ENCODE results near the gene NAGPA.

Gene NAGPA

DNA sequence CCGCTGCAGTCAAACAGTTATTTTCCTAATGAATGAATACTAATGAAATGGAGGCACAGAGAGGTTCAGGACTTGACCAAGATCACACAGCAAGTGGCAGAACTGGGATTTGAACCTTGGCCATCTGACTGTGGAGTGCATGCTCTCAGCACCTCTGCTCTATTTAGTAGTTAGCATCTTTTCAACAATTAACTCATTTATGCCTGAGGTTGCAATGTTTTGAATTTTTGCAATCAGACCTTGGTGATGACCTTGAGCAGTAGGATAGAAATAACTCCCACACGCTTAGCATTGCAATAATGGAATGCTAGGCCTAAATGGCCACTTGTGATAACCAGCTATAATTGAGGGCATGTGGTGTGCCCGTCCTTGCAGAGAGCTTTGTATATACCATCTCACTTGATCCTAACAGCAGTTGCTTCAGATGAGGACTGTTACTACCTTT lies 31.0 kb downstream of the NAGPA start:
- DNase-seq (ENCODE audit: low read depth), result no peak

DNA sequence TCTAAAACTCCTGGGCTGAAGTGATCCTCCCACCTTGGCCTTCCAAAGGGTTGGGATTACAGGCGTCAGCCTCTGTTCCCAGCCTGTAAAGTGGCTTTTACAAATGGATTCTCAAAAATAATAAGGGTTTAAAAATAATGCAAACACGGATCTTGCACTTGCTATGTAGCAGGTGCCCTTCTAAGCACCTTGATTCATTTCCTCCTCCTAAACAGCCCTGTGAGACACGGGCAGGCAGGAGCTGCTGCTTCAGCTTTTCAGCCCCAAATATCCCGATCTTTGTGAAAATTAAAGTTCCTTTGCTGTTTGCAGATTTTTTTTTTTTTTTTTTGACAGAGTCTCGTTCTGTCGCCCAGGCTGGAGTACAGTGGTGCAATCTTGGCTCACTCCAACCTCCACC lies 31.7 kb downstream of the NAGPA start:
- DNase-seq (ENCODE audit: low read depth), result no peak

DNA sequence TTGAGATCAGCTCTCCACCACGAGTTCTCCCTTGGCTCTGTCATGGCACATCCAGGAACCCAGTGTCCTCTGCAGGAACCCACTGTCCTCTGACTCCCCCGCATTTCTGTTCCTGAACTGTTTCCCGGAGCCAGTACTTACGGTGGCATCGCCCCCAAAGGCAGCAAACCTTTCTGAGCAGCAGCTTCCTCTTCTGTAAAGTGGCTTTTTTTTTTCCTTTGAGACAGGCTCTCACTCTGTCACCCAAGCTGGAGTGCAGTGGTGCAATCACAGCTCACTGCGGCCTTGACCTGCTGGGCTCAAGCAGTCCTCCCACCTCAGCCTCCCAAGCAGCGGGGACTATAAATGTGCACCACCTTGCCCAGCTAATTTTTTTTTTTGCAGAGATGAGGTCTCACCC lies 32.2 kb downstream of the NAGPA start:
- DNase-seq (ENCODE audit: low read depth), result no peak

DNA sequence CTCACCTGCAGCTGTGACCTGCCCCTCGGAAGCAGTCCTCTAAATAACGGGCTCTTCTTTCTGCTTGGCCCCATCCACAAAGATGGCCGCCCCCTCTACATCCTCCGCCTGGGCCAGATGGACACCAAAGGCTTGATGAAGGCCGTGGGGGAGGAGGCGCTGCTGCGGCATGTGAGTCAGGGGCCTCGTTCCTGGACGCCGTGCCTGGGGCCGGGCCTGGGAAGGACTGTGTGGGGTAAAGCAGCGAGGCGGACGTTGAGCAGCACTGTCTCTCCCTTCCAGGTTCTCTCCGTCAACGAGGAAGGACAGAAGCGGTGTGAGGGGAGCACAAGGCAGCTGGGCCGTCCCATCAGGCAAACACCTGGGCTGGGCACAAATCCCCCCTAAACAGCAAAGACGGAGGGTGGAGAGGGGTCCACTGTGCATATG lies 33.1 kb downstream of the NAGPA start:
- no peak for DNase-seq (ENCODE audit: low read depth)

DNA sequence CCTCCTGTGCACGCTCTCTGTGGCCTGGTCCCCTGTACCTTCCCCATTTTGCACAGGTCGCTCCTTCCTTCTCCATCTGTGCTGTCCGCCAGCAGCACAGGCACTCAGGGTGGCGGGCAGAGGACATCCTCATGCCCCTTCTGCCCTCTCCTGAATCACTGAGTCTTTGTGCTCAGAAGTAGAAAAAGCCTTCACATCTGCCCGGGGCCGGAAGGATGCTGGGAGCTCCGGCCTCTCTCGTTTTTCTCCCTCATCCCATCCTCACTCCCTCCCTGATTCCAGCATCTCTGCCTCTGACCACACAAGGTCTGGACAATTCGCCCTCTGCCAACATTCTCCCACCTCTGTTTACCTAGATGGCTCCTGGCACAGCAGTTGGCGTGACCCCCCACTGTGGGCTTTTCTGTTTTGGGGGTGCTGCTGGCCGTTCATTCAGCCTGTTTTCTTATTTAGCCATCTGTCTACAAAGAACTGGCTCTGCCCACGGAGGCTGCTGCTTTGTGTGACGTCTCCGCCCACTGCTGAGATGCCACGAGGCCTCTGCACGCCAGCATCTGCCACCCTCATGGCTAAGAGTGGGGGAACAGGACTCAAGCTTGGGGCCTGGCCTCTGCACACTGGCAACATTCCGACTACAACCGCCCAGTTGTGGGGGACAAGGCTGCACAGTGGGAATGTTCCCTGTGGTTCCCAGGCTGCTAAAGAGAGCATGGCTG lies 38.9 kb downstream of the NAGPA start:
- no peak for DNase-seq (ENCODE audit: low read depth)

DNA sequence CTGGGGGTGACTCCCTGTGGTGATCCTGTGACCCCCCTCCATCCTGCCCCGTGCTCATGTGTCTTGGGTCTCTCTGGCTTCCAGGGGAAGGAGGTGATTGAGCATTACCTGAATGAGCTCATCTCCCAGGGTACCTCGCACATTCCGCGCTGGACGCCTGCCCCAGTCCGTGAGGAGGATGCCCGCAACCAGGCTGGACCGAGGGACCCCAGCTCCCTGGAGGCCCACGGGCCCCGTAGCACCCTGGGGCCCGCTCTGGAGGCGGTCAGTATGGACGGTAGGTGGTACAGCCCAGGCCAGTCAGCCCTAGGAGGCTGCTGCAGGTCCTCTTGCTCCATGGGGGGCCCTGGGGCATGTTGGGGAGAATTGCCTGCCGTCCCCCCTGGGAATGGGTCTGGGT lies 42.0 kb downstream of the NAGPA start:
- DNase-seq (ENCODE audit: low read depth), result no peak

DNA sequence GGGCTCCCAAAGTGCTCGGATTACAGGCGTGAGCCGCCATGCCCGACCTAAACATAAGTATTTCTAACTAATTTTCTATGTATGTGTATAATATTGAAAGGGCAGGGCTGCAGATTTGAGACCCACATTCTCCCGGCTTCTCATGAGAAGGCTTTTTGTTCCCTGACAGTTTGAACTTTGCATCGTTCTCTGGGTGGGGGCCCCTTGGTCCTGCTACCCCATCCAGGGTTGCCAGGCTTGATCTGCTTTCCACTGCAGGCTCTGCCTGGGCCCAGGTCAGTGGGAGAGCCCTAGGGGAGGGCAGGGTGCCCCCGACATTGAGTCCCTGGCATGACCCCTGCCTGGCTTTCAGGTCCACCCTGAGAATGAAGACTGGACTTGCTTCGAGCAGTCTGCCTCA lies 43.3 kb downstream of the NAGPA start:
- DNase-seq (ENCODE audit: low read depth), result no peak

DNA sequence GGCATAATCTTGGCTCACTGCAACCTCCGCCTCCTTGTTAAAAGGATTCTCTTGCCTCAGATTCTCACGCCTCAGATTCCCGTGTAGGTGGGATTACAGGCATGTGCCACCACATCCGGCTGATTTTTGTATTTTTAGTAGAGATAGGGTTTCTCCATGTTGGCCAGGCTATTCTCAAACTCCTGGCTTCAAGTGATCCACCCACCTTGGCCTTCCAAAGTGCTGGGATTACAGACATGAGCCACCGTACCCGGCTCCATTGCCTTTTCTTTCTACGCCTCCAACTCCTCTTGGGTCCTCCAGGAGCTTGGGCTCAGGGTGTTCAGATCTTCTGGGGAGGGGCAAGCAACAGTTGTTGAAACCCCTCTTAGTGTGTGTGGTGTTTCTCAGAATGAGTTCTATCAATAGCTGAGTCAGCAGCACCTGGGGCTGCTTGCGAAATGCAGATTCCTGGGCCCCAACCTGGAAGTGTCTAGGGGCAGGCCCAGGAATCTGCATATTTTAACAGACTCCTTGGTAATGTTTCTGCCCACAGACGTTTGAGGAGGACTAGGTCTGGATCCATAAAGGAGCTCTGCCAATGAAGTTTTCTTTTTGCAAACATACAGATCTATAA lies 44.2 kb downstream of the NAGPA start:
- DNase-seq (ENCODE audit: low read depth), result no peak

DNA sequence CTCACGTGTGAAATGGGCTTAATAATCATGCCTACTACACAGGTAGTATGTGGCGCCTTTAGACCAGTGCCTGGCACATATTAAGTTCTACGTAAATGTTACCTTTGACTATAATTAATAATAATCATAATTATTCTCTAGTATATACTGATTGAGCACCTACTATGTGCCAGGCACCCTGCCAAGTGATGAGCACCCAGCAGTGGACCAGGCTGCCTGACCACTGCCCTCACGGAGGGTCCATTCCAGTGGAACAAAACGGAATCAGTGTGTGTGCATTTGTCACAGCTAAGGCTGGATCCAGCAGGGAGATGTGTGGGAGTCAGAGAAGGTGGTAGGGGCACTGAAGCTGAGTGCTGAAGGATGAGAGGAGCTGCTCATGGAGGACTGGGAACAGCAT lies 45.1 kb downstream of the NAGPA start:
- no peak for DNase-seq (ENCODE audit: low read depth)

DNA sequence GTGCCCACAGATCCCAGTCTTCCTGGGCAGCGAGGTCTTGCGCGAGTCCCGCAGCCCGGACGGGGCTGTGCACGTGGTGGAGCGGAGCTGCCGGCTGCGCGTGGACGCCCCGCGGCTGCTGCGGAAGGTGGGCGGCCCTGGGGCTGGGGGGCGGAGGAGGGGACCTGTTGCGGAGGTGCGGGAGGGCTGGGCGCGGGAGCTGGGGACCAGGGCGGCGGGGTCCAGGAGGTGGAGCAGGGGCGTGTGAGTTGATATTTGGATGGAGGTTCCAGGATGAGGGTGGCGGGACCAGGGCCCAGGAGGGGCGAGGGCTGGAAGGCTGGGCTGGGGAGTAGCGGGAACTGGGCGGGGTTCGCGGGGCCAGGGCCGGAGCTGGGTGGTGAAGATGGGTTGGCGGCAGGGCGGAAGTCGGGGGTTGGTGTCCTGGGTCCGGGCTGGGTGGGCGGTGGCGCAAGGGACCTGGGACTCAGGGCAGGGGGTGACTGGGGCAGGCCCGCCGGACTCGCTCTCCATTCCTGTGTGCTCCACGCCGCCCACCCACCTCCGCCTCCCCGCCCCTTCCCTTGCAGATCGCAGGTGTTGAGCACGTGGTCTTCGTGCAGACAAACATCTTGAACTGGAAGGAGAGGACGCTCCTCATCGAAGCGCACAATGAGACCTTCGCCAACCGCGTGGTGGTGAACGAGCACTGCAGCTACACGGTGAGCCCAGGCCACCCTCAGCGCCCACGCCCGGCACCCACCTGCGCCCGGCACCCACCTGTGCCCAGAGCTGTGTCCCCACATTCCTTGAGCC lies 46.0 kb downstream of the NAGPA start:
- DNase-seq (ENCODE audit: low read depth), result no peak

DNA sequence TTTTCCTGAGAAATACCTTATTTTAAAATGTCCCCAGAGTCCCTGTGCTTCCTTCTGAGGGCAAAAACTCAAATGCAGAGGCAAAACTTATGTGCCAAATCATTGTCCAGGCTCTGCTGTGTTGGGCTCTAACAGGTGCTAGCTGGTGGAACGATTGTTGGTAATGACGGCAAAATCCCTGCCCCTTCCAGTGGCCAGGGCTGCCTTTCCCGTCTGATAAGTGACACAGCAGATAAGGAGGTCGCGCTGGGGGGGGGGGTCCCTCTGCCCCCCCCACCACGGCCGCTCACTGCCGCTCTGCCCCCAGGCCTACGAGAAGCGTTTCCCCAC lies 46.5 kb downstream of the NAGPA start:
- no peak for DNase-seq (ENCODE audit: low read depth)

DNA sequence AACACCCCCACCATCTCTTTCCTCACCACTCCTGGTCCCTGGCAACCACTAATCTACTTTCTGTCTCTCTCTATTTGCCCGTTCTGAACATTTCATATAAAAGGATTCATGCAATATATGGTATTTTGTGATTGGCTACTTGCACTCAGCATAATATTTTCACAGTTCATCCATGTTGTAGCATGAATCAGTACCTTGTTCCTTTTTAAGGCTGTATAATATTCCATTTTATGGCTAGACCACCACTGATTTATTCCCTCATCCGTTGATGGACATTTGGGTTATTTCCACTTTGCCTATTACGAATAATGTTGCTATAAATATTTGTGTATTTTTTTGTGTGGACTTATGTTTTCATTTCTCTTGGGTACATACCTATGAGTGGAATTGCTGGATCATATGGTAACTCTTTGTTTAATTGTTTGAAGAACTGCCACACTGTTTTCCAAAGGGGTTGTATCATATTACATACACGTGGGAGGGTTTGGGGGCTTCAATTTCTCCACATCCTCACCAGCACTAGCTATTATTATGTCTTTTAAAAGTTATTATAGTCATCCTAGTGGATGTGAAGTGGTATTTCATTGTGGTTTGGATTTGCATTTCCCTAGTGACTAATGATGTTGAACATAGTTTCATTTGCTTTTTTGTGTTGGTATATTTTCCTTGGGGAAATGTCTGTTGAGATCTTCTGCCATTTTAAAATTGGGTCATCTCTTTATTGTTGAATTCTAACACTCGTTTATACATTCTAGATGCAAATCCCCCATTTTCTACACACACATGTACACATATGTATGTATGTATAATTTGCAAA lies 49.4 kb downstream of the NAGPA start:
- DNase-seq (ENCODE audit: low read depth), result no peak

DNA sequence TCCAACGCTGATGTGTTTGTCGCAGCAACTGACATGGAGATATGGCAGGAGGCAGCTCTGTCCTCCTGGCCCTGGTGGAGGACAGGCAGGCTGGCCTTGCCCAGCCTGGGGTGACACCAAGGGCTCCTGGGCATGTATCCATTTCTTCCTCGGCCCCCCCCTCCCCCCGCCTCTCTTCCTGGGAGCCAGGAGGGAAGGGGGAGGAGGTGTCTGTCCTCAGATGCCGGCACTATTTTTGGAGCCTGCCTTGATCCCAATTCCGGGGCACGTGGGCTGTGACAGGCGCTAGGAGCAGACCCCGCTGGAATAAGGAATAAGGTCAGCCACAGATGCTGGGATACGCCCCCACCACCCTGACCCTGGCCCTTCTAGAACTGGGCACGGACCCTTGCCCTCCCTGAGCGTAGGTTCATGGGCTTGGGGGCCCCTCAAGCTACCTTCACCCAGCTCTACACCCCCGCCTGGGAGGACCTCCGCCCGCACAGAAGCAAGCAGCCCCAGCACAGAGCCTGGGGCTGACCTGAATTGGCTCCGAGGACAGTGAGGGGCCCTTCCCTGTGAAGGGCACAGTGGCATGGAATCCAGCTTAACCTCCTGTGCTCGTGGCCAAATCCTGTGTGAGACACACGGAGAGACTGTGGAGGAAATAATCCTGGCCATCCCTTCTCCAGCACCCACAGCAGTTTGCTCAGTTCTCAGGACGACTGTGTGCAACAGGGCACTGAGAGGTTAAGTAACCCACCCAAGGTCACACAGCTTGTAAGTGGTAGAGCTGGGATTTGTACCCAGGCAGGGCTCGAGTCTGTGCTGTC lies 51.5 kb downstream of the NAGPA start:
- DNase-seq (ENCODE audit: low read depth), result no peak

DNA sequence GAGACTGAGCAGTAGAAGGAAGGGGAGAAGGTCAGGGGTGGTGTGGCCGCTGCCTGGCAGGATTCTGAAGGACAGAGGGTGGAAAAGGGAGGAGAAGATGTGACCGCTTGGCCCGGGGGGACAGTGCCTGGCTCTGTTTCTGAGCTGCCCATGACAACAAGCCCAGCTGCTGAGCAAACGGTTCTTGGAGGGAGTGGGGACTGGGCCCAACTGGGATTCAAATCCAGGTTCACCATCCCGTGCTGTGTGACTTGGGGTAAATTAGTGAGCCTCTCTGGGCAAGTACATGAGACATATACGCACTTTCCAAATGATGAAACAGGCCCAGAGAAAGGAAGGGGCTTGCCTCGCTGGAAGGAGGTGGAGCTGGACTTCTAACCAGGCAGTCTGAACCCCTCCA lies 52.3 kb downstream of the NAGPA start:
- DNase-seq (ENCODE audit: low read depth), result no peak

DNA sequence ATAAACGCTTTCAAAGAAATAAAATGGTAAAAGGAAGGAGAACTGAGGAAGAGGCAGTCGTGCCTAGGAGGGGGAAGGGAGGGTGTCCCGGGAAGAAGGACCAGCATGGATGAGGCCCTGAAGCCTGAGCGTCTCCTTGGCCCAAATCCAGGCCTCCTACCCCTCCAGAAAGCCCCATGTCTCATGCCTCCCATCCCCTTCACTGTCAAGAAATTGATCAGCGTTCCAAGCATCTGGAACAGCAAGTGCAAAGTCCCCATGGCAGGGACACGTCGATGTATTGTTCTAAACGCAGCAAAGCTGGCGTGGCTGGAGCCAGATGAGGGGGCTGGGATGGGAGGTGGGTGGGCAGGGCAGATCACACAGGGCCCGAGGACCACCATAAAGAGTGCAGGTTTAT lies 53.0 kb downstream of the NAGPA start:
- DNase-seq (ENCODE audit: low read depth), result no peak

DNA sequence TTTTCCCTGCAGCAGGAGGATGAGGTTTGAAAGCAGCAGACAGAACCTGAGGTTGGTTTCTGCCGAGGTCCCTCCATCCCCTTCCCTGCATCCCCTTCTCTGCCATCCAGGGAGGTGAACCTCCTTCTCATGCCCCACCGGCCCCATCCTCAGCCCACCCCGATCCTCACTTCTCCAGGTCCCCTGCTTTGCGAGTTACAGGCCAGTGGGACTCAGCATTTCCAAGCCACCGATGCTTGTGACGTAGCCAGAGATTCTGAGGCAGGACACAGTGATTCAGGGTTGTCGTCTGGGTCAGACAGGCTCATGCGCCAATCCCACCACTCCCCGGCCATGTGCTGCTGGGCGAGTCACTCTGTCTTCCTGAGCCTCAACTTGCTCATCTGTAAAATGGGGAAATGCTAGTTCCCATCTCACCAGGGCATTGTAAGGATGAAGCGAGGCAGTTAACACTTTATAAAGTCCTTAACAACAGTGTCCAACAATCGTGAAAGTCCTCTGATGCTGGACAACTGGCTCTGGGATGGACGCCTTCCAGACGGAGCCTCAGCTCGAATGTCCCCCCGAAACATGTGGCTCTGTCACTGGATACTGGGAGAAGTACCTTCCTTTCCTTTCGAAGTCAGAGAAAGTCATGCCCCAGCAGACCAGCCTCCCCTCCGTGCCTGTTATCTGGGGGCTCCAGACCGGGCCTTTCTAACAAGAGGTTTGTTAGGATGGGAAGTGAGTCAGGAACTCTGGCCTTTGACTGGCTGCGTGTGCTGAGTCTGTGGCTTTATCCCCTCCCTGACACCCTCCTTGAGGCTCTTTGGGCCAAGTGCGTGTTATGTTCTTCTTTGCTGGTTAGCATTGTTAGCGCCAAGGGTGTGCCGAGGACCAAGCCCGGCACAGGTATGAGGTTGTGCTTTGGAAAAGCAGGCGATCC lies 53.7 kb downstream of the NAGPA start:
- no peak for DNase-seq (ENCODE audit: low read depth)

DNA sequence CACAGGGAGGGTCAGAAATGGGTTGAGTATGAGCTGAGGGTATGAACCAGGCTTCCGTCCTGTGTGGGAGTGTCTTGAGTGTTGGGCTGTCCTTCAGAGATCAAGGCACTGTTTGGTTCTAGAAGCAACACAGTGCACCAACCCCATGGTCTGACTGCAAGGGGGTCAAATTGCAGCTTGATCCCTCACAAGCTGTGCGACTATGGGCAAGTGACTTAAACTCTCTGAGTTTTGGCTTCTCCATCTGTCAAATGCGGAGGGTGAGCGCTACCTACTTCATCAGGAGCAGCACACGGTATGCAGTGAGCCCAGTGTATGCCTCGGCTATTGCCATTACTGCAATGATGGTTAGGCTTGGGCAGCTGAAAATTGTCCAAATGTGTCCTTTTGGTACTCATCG lies 54.6 kb downstream of the NAGPA start:
- DNase-seq (ENCODE audit: low read depth), result no peak

DNA sequence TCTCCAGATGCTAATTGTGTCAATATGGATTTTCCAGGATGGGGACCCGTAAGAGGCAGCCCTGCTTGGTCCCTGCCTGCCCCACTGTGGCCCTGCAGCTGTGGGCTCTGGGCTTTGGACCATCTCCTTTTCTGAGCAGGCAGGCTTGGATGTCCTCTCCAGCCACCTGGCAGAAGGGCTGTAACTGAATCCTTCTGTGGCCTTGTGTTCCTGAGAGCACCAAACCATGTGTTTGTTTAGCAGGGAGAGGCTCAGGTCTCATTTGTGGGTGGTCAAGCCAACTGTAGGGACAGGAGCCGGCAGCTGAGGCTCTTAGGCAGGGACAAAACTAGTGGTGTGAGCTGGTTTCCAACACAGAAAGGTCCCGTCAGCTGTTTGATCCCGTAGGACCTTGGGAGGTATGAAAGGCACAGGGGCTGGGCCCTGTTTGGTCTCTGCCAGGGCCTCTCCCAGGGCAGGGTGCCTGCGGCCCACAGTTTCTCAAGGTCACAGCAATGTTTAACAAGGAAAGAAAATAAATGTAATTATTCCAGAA lies 57.1 kb downstream of the NAGPA start:
- DNase-seq (ENCODE audit: low read depth), result no peak

DNA sequence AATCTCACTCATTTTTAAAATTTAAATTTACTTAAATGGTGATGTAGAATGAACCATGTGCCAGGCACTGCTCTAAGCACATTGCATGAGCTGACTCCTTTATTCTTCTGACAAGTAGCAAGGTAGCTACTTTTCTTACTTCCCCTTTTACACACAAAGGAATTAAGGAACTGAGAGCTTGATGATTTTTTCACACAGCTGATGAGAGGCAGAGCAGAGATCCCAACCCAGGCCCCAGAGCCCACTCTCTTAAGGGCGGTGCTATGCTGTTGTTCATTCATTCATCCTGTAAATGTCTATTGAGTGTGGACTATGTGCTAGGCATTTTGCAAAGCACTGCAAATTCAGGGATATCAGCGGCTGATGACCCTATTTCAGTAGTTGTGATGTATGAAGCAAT lies 57.7 kb downstream of the NAGPA start:
- DNase-seq (ENCODE audit: low read depth), result no peak

Measured in fibroblast of the conjunctiva (primary cell).